Left lung (tissue), 10 donors: ENCODE measurements around the gene TGFBRAP1. TPM values are rescaled to one million over a fixed set of nuclear protein-coding genes. Genes with fewer than 3 reads are reported as not detected.

ENCODE experiments used
- ATAC-seq: fragments of 200-7000 bp; cut with Tn5 transposase; one replicate; pipeline ENCODE4 v1.9.1; 2020; ENCODE audit warnings: moderate library complexity
- DNase-seq, 4 donors: peaks; one replicate each; pipeline ENCODE4 v3.0.0-alpha.2; 2013 to 2020
- H3K27ac ChIP-seq, 2 donors: fragments of 200-600 bp; sonication (generic) in 1 of 2; one replicate each; pipeline versions ENCODE4 v1.5.0 to v1.8.0; 2020 to 2021
- H3K27me3 ChIP-seq, 2 donors: fragments of 200-600 bp; sonication (generic) in 1 of 2; one replicate each; pipeline versions ENCODE4 v1.5.0 to v1.8.0; 2020 to 2021
- H3K36me3 ChIP-seq, 2 donors: fragments of 200-600 bp; sonication (generic) in 1 of 2; one replicate each; pipeline versions ENCODE4 v1.5.0 to v1.8.0; 2020 to 2021
- H3K4me1 ChIP-seq, 2 donors: fragments of 200-600 bp; one replicate each; pipeline ENCODE4 v1.8.0; 2021
- H3K4me3 ChIP-seq, 2 donors: fragments of 200-600 bp; sonication (generic) in 1 of 2; one replicate each; pipeline versions ENCODE4 v1.5.0 to v1.8.0; 2020 to 2021; ENCODE audit warnings: mild to moderate bottlenecking in 1 of 2
- H3K9me3 ChIP-seq, 2 donors: fragments of 200-600 bp; sonication (generic) in 1 of 2; one replicate each; pipeline versions ENCODE4 v1.5.0 to v1.8.0; 2020 to 2021
- intact Hi-C, 2 donors: fragments of 100-400 bp; cut with DNase I; formaldehyde crosslinking; loops; one replicate each; pipeline versions ENCODE4 v1.11.2 to v1.14.2; 2022
- polyA plus RNA-seq, 6 donors: library from polyadenylated mRNA; unstranded; fragments of 120-200 nt; gene quantifications; one replicate each; pipeline ENCODE4 v1.2.1, GENCODE V29; 2013; ENCODE audit not compliant: insufficient read length in 6 of 6
- total RNA-seq, 2 donors: library from RNA; stranded (reverse); fragmentation: NEBNext Ultra II Directional; extraction: Animal tissue kit (Norgen Biotek cat#: 25700); gene quantifications; one replicate each; pipeline ENCODE4 v1.2.1, GENCODE V29; 2021
- TF ChIP-seq, protein P1 (sequence below), 2 donors: fragments of 200-600 bp; sonication (generic) in 1 of 2; IDR thresholded peaks; one replicate each; pipeline versions ENCODE4 v1.5.0 to v1.8.0; 2021; ENCODE audit warnings: antibody characterized with exemption in 2 of 2
- donor health status: DM: no; HTN: yes; CAD: no.
- donor health status: DM: no; HTN: no; CAD: no.

TGFBRAP1 gene
- total and polyA plus RNA-seq, 8 donors: 14.2 to 23.3 (median 15.4) TPM

GRCh38 chr2:105244451-105244850 is 85.1 kb downstream of the TGFBRAP1 start:
- Histone ChIP-seq H3K27ac (no peak overlapping the region), H3K27me3 (no peaks in the 10 kb centered on the region), H3K4me1 (no peaks in the 10 kb centered on the region), H3K4me3 (no peak overlapping the region), H3K36me3 (no peaks in the 10 kb centered on the region), H3K9me3 (no peaks in the 10 kb centered on the region)
- DNase-seq (no peak), ATAC-seq (no peak)
- TF ChIP-seq, protein P1, sequence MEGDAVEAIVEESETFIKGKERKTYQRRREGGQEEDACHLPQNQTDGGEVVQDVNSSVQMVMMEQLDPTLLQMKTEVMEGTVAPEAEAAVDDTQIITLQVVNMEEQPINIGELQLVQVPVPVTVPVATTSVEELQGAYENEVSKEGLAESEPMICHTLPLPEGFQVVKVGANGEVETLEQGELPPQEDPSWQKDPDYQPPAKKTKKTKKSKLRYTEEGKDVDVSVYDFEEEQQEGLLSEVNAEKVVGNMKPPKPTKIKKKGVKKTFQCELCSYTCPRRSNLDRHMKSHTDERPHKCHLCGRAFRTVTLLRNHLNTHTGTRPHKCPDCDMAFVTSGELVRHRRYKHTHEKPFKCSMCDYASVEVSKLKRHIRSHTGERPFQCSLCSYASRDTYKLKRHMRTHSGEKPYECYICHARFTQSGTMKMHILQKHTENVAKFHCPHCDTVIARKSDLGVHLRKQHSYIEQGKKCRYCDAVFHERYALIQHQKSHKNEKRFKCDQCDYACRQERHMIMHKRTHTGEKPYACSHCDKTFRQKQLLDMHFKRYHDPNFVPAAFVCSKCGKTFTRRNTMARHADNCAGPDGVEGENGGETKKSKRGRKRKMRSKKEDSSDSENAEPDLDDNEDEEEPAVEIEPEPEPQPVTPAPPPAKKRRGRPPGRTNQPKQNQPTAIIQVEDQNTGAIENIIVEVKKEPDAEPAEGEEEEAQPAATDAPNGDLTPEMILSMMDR (IDR thresholded peaks at IDR 0.05): no peak
- intact Hi-C loops: no loop called here

GRCh38 chr2:105243961-105244360 is 85.6 kb downstream of the TGFBRAP1 start:
- ATAC-seq (no peak), DNase-seq (no peak)
- no peaks in the 10 kb centered on the region for H3K27me3 ChIP-seq
- no peak overlapping the region for H3K27ac ChIP-seq
- no peaks in the 10 kb centered on the region for H3K9me3 ChIP-seq
- TF ChIP-seq, protein P1 (IDR thresholded peaks at IDR 0.05): no peak
- no peak overlapping the region for H3K4me3 ChIP-seq
- H3K4me1 ChIP-seq: no peaks in the 10 kb centered on the region
- H3K36me3 ChIP-seq: no peaks in the 10 kb centered on the region
- intact Hi-C loops: no loop called here

GRCh38 chr2:105242286-105242993 is 87.1 kb downstream of the TGFBRAP1 start:
- Histone ChIP-seq H3K36me3 (no peaks in the 10 kb centered on the region), H3K9me3 (no peaks in the 10 kb centered on the region), H3K4me1 (peaks cover 0 to 4% of the 10 kb centered on the region in 2 donors), H3K4me3 (no peak overlapping the region), H3K27ac (no peak overlapping the region), H3K27me3 (peaks cover 0 to 2% of the 10 kb centered on the region in 2 donors)
- intact Hi-C loops: no loop called here
- no peak for DNase-seq
- TF ChIP-seq, protein P1 (IDR thresholded peaks at IDR 0.05): no peak
- ATAC-seq: no peak

GRCh38 chr2:105241443-105241842 is 88.1 kb downstream of the TGFBRAP1 start, which contains the start of gene GPR45:
TSS of gene GPR45 (plus strand) at chr2:105241743. CDS start at chr2:105241859, 116 bp downstream.
- intact Hi-C loops: no loop called here
- no peak for ATAC-seq
- TF ChIP-seq, protein P1 (IDR thresholded peaks at IDR 0.05): no peak
- peaks cover 0 to 12% of the 10 kb centered on the region in 2 donors for H3K27me3 ChIP-seq
- H3K9me3 ChIP-seq: no peaks in the 10 kb centered on the region
- no peak within 1 kb of the TSS for H3K27ac ChIP-seq
- no peak for DNase-seq
- no peak within 1 kb of the TSS for H3K4me3 ChIP-seq
- peaks cover 0 to 4% of the 10 kb centered on the region in 2 donors for H3K4me1 ChIP-seq
- no peaks in the 10 kb centered on the region for H3K36me3 ChIP-seq

DNA sequence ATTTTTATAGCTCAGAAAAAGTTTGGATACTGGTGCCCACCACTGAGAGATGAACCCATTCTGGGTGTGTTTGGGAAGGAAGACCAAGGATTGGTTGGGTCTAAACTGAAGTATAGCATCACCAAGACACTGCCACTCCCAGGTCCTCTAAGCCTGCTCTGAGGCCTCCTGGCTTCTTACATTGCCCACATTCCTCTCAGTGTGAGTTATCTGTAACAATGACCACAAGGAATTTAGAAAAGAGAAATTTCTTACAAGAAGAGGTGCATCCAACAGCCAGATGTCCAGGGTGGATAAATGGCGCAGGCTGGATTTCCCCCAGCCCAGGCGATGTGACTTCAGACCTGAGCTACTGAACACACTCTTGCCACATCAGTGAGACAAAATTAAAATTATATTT is 89.6 kb downstream of the TGFBRAP1 start:
- intact Hi-C loops: loop anchor here in 1 of 2 donors (5.0 kb wide), 1 partner anchor 128 kb away; no protein-coding TSS in a partner anchor
- DNase-seq: no peak
- H3K27ac ChIP-seq: no peak overlapping the region
- H3K4me3 ChIP-seq: no peak overlapping the region
- TF ChIP-seq, protein P1 (IDR thresholded peaks at IDR 0.05): no peak
- no peaks in the 10 kb centered on the region for H3K36me3 ChIP-seq
- H3K4me1 ChIP-seq: peaks cover 0 to 8% of the 10 kb centered on the region in 2 donors
- H3K9me3 ChIP-seq: no peaks in the 10 kb centered on the region
- no peak for ATAC-seq
- H3K27me3 ChIP-seq: peaks cover 0 to 18% of the 10 kb centered on the region in 2 donors
